GM19467 (cell line): ENCODE measurements around the gene CDC7.

Experiments
- ATAC-seq: cut with Tn5 transposase; IDR thresholded peaks from one replicate; pipeline ENCODE4 v1.9.1; 2021; ENCODE audit warnings: mild to moderate bottlenecking, moderate library complexity; ENCODE audit not compliant: unreplicated experiment

Gene CDC7

DNA sequence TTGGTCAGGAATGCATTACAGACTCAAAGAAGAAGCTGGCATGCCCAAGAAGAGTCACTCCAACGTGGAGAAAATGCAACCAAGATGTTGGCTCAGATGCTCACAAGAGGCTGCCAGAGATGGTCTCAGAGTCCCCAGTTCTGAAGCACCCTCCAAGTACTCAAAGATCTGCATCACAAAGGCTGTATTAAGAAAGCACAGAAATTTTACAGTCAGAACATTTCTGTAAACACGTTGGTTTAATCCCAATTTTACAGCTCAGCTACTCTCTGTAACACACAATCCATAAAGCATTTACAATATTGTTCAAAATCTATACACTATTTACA is 69.4 kb downstream of the CDC7 start:
- no peak for ATAC-seq

DNA sequence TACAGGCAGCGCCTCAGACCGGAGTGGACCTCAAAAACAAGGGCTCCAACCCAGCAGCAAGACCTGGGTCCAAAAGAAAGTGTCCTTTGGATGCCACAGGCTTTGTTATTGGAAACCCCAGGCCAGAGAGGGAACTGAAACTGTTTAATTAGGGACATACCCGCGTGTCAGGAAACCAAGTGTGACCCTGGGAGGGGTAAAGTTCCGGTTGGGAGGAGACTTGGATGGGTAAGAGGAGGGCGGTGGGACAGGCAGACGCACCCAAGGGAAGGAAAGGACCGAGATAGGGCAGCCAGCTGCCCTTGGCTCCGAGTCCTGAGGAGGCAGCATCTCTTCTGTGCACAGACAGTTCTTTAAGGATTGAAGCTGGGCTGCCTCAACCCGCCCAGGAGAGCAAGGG is 71.4 kb downstream of the CDC7 start:
- ATAC-seq: no peak
